ENCODE data around the gene FAM32A.

FAM32A gene

DNA sequence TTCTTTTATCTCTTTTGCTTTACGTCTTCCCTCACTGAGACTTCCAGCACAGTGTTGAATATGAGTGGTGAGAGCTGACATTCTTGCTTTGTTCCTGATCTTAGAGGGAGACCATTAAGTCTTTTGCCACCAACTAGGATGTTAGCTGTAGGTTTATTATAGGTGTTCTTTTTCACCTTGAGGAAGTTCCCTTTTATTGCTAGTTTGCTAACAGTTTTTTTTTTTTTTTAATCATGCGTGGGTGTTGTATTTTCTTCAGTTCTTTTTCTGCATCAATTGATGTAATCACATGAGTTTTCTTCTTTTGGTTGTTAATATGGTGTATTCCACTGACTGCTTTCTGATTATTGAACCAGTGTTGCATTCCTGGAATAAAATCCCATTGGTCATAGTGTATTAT, 33.6 kb downstream of the FAM32A start:
- Mint-ChIP-seq H3K4me1 (no peaks in the 10 kb centered on the region), H3K27me3 (ENCODE audit: low read depth) (no peaks in the 10 kb centered on the region), H3K9me3 (peaks cover 25% of the 10 kb centered on the region), H3K36me3 (ENCODE audit: low read depth) (peaks cover 84% of the 10 kb centered on the region), H3K27ac (no peak overlapping the region), H3K4me3 (no peak overlapping the region)
- TF ChIP-seq, protein P1, sequence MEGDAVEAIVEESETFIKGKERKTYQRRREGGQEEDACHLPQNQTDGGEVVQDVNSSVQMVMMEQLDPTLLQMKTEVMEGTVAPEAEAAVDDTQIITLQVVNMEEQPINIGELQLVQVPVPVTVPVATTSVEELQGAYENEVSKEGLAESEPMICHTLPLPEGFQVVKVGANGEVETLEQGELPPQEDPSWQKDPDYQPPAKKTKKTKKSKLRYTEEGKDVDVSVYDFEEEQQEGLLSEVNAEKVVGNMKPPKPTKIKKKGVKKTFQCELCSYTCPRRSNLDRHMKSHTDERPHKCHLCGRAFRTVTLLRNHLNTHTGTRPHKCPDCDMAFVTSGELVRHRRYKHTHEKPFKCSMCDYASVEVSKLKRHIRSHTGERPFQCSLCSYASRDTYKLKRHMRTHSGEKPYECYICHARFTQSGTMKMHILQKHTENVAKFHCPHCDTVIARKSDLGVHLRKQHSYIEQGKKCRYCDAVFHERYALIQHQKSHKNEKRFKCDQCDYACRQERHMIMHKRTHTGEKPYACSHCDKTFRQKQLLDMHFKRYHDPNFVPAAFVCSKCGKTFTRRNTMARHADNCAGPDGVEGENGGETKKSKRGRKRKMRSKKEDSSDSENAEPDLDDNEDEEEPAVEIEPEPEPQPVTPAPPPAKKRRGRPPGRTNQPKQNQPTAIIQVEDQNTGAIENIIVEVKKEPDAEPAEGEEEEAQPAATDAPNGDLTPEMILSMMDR (IDR thresholded peaks at IDR 0.05; ENCODE audit: unreplicated experiment in 3 of 3) = no peak

DNA sequence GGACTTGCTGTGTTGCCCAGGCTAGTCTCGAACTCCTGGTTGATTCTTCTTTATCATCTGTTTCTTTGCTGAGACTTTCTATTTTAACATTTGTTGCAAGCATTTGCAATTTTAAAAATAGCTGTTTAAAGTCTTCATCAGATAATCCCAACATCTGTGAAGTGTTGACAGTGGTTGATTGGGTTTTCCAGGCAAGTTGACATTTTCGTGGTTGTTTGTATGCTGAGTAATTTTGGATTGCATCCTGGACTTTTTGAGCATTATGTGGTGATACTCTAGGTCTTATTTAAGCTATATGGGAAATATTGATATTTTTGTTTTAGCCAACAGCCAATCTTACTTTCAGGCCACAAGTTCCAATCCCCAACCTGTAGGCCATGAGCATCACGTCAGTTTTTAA, 37.6 kb downstream of the FAM32A start:
- no peaks in the 10 kb centered on the region for H3K27me3 Mint-ChIP-seq (ENCODE audit: low read depth)
- no peak overlapping the region for H3K4me3 Mint-ChIP-seq
- peaks cover 64% of the 10 kb centered on the region for H3K36me3 Mint-ChIP-seq (ENCODE audit: low read depth)
- no peaks in the 10 kb centered on the region for H3K4me1 Mint-ChIP-seq
- TF ChIP-seq, protein P1 (IDR thresholded peaks at IDR 0.05; ENCODE audit: unreplicated experiment in 3 of 3) = no peak
- H3K27ac Mint-ChIP-seq = no peak overlapping the region
- peaks cover 25% of the 10 kb centered on the region for H3K9me3 Mint-ChIP-seq

DNA sequence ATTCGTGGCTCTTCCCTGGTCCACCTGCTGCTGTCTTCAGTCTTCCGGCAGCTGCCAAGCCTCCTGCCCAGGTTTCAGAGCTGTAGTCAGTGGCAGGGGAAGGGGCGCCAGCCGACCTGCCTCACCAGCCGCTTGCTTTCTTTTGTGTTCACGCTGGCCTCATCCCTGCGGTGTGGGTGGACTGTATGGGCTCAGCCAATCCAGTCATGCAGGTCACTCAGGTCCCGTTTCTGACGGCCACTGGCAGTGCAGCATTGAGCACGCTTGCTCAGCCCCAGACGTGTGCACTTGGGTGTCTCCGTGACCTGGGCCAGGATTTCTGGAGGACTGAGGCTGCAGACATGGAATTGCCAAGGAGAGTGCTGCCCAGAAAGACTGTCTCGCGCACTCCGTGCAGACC, 38.5 kb downstream of the FAM32A start:
- Mint-ChIP-seq H3K4me3 (no peak overlapping the region), H3K27ac (no peak overlapping the region), H3K9me3 (peaks cover 22% of the 10 kb centered on the region), H3K27me3 (ENCODE audit: low read depth) (no peaks in the 10 kb centered on the region), H3K4me1 (no peaks in the 10 kb centered on the region), H3K36me3 (ENCODE audit: low read depth) (peaks cover 55% of the 10 kb centered on the region)
- TF ChIP-seq, protein P1 (IDR thresholded peaks at IDR 0.05; ENCODE audit: unreplicated experiment in 3 of 3) = no peak

DNA sequence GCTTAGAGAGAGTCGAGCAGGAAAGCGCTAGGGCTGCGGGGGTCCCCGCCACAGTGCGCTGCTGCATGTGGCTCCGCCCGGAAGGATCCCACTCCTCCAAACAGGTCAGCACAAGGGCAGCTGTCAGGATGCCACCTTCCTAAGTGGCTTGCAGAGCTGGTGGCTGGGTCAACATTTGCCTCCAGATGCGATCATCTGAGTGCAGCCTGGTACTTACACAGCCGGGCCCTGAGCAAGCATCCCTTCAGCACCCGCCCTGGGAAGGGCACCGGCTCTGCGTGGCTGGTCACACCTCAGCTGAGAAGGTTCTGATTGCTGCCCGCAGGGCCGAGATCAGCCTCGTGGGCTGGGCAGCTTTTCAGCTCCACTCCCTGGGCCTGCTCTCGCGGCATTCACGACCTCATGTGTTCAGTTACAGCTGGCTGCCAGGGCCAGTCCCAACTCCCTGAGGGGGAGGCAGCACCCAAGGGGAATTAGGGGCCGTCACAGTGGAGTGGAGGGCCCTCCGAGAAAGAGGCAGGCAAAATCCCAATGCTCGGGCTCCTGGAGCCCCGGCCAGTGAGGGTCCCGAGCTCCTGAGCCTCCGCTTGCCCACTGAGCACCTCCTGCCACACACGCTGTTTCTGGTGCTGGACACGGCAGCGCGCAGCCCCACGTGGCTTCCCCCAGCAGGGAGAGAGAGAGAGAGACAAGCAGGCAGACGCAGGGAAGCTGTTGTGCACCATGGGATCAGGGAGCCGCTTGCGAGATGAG, 39.3 kb downstream of the FAM32A start:
- TF ChIP-seq, protein P1 (IDR thresholded peaks at IDR 0.05; ENCODE audit: unreplicated experiment in 3 of 3) = no peak
- Mint-ChIP-seq H3K27me3 (ENCODE audit: low read depth) (no peaks in the 10 kb centered on the region), H3K27ac (peak overlapping the region in 1 of 3 experiments; percentile 75), H3K36me3 (ENCODE audit: low read depth) (peaks cover 50% of the 10 kb centered on the region), H3K4me1 (no peaks in the 10 kb centered on the region), H3K4me3 (no peak overlapping the region), H3K9me3 (peaks cover 18% of the 10 kb centered on the region)

DNA sequence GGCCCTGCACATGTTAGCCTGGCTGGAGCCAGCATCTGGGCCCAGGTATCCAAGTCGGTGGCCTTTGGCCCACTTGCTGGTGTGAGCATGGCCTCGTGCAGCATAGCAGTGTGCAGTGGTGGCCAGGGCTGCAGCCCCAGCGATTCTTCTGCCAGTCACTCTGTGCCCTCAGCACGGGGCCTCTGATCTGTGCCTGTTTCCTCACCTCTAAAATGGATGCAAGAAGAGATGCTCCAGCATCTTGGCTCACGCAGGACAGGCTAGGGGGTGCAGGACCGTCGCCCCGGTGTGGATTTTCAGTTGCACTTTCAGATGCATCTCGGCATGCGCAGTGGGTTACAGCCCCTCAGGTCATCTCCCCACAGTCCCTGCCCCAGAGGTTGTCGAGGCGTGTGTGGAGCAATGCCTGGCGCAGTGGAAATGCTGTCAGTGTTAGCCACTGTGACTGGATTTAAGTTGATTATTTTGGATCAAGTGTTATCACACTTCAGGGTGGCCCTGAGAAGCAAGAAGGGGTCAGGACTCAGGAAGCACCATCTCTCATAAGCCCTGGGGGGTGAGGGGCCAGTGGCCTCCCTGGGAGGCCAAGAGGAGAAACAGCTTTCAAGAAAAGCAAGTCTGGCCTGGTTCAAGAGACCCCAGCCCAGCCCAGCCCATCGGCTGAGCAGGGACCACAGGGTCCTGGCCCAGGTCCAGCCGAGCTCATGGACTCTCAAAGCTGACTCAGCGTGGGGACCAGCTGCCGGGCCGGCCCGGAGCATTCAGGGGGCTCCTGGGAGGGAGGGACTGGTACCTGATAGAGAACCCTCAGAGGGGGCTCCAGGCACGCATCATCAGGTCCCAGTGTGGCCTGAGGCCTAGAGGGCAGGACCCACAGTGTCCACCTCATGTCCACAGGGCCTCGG, 40.3 kb downstream of the FAM32A start:
- Mint-ChIP-seq H3K4me3 (no peak overlapping the region), H3K27me3 (ENCODE audit: low read depth) (no peaks in the 10 kb centered on the region), H3K27ac (no peak overlapping the region), H3K9me3 (peaks cover 13% of the 10 kb centered on the region), H3K4me1 (no peaks in the 10 kb centered on the region), H3K36me3 (ENCODE audit: low read depth) (peaks cover 46% of the 10 kb centered on the region)
- TF ChIP-seq, protein P1 (IDR thresholded peaks at IDR 0.05; ENCODE audit: unreplicated experiment in 3 of 3) = no peak
